Suprapubic skin (tissue), 4 donors: ENCODE measurements around the gene VSIG1. TPM values are rescaled to one million over a fixed set of nuclear protein-coding genes. Genes with fewer than 3 reads are reported as not detected.

Source experiments
- DNase-seq, 2 donors: peaks; one replicate each; pipeline ENCODE4 v3.0.0-alpha.2; 2019; ENCODE audit warnings: low spot score in 2 of 2
- H3K27ac ChIP-seq: fragments of 200-600 bp; sonication (generic); one replicate; pipeline ENCODE4 v1.5.1; 2019
- H3K27me3 ChIP-seq: fragments of 200-600 bp; sonication (generic); one replicate; pipeline ENCODE4 v1.5.1; 2019
- H3K36me3 ChIP-seq: fragments of 200-600 bp; sonication (generic); one replicate; pipeline ENCODE4 v1.5.1; 2019
- H3K4me1 ChIP-seq: fragments of 200-600 bp; sonication (generic); one replicate; pipeline ENCODE4 v1.5.1; 2019
- H3K4me3 ChIP-seq: fragments of 200-600 bp; sonication (generic); one replicate; pipeline ENCODE4 v1.5.1; 2019; ENCODE audit warnings: mild to moderate bottlenecking
- H3K9me3 ChIP-seq: fragments of 200-600 bp; sonication (generic); one replicate; pipeline ENCODE4 v1.5.1; 2019
- EP300 ChIP-seq: sonication (generic); formaldehyde crosslinking; IDR thresholded peaks from one replicate; pipeline ENCODE4 v1.6.1; 2017; ENCODE audit warnings: antibody characterized with exemption
- POLR2A ChIP-seq, 2 donors: fragments of 450-650 bp; IDR thresholded peaks; one replicate each; pipeline ENCODE4 v1.6.1; 2017; ENCODE audit warnings: antibody characterized with exemption in 2 of 2, mild to moderate bottlenecking in 2 of 2, moderate library complexity in 2 of 2
- POLR2AphosphoS5 ChIP-seq, 3 donors: sonication (generic); formaldehyde crosslinking; IDR thresholded peaks; one replicate each; pipeline ENCODE4 v1.6.1; 2017; ENCODE audit warnings: antibody characterized with exemption in 3 of 3
- WGBS: methylation state at CpG from one replicate; pipeline ENCODE4 v1.1.5; 2018; 5-methylcytosine and 5-hydroxymethylcytosine counted together
- total RNA-seq, 4 donors: library from RNA; depleted of rRNA; stranded (reverse); fragments of >200 nt; gene quantifications; one replicate each; pipeline ENCODE4 v1.1.0, GENCODE V29; 2016
- TF ChIP-seq, protein P1 (sequence below), 2 donors: fragments of 200-600 bp in 1 of 2; fragments of 450-650 bp in 1 of 2; sonication (generic) in 1 of 2; IDR thresholded peaks; one replicate each; pipeline ENCODE4 v1.5.1; 2016 to 2019; ENCODE audit warnings: antibody characterized with exemption in 2 of 2, mild to moderate bottlenecking in 1 of 2, moderate library complexity in 1 of 2

Gene VSIG1
- total RNA-seq, 4 donors from 2014 or later, result 0.34 to 0.55 TPM; not detected in 2

DNA sequence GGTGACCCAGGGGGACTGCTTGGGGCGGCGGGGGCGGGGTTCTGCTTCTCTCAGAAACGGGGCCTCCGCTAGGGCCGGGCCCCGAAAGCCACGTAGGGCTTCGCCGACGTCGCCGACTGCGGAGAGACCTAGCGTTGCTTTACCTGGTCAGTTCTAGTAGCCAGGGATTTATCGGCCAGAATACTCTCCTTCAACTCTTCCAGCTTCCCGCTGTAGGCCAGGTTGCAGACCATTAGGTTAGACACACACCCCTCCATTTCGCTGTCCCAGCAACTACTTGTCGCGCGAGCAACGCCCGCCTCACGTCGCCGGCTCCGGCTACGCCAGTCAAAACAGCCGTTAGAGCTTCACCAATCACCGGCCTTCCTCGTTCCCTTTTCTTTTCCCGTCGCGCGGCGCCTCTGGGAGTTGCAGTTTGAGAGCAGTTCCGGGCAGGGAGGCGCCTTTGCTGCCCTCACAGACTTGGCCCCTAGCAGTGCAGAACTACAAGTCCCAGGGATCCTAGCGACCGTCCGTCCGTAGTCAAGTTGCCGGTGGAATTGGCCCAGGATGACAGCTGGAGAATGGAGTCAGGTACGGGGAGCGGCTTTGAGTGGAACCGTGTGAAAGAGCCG, 46.5 kb downstream of the VSIG1 start, which contains the start of the genes ATG4A and PSMD10:
Gene ATG4A, plus strand, starts transcription at position 515 of the 614 bp plus-strand sequence. Its CDS starts 49 bp downstream, at position 564.
Gene PSMD10, minus strand, starts transcription at position 279 of the 614 bp plus-strand sequence. Its CDS starts 22 bp downstream, at position 257.
- peak within 1 kb of the TSS; percentile 62 for H3K4me3 ChIP-seq
- no peaks in the 10 kb centered on the region for H3K27me3 ChIP-seq
- peaks cover 5% of the 10 kb centered on the region for H3K36me3 ChIP-seq
- 39% methylated on average over 35 of the region's 47 CpGs for WGBS
- H3K4me1 ChIP-seq, result peaks cover 11% of the 10 kb centered on the region
- TF ChIP-seq POLR2A (IDR thresholded peaks at IDR 0.05), result peak in 1 of 2 donors; percentile 37
- TF ChIP-seq POLR2AphosphoS5 (IDR thresholded peaks at IDR 0.05), result peak in 1 of 3 donors; percentile 53
- TF ChIP-seq, protein P1, sequence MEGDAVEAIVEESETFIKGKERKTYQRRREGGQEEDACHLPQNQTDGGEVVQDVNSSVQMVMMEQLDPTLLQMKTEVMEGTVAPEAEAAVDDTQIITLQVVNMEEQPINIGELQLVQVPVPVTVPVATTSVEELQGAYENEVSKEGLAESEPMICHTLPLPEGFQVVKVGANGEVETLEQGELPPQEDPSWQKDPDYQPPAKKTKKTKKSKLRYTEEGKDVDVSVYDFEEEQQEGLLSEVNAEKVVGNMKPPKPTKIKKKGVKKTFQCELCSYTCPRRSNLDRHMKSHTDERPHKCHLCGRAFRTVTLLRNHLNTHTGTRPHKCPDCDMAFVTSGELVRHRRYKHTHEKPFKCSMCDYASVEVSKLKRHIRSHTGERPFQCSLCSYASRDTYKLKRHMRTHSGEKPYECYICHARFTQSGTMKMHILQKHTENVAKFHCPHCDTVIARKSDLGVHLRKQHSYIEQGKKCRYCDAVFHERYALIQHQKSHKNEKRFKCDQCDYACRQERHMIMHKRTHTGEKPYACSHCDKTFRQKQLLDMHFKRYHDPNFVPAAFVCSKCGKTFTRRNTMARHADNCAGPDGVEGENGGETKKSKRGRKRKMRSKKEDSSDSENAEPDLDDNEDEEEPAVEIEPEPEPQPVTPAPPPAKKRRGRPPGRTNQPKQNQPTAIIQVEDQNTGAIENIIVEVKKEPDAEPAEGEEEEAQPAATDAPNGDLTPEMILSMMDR (IDR thresholded peaks at IDR 0.05), result no peak
- H3K27ac ChIP-seq, result peak within 1 kb of the TSS; percentile 87
- peak; percentile 94 for DNase-seq
- H3K9me3 ChIP-seq, result no peaks in the 10 kb centered on the region

DNA sequence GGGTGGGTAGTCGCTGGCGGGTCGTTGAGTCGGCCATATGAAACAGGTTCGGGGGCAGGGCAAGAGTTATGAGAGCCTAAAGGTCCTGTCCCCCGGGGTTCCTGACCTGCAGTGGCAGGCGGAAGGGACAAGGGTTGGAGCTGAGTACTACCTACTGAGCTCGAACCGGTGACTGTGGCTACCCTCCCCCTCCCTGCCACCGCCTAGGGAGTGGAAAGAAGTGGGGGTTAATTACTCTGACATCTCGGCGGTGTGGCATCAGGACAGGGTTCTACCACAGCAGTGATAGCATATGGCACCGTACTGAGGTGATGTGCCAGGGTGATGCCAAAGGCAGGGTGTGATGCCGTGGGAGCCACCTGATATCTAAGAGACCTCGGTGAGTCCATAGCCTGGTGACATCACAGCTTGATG, 47.0 kb downstream of the VSIG1 start:
- H3K4me1 ChIP-seq, result peaks cover 11% of the 10 kb centered on the region

DNA sequence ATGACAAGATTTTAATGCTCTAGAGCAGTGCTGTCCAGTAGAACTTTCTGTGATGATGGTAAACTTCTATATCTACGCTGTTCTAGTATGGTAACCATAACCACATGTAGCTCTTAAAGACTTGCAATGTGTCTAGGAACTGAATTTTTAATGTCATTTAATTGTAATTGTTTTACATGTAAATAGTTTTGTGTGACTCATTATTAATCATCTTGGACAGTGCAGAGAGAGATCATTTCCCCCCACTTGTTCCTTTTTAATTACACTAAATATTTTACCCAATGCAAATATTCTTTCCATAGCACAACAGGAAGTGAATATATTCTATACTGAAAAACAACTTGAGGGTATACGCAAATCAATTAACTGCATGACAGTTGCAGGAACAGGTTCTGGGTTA, 52.5 kb downstream of the VSIG1 start:
- no peaks in the 10 kb centered on the region for H3K4me1 ChIP-seq
- H3K9me3 ChIP-seq, result no peaks in the 10 kb centered on the region
- no peak for DNase-seq
- TF ChIP-seq POLR2AphosphoS5 (IDR thresholded peaks at IDR 0.05) (no peak), POLR2A (IDR thresholded peaks at IDR 0.05) (no peak), EP300 (no peak)
- TF ChIP-seq, protein P1 (IDR thresholded peaks at IDR 0.05), result no peak
- no peaks in the 10 kb centered on the region for H3K27me3 ChIP-seq
- H3K36me3 ChIP-seq, result no peaks in the 10 kb centered on the region
- WGBS, result 91% methylated on average over 2 of the region's 2 CpGs
- no peak overlapping the region for H3K4me3 ChIP-seq
- H3K27ac ChIP-seq, result no peak overlapping the region

More for the DNA sequence above, 47.0 kb downstream of the VSIG1 start:
- 40% methylated on average over 15 of the region's 15 CpGs for WGBS
- Histone ChIP-seq H3K4me3 (peak overlapping the region; percentile 62), H3K9me3 (no peaks in the 10 kb centered on the region), H3K27me3 (no peaks in the 10 kb centered on the region), H3K36me3 (peaks cover under 1% of the 10 kb centered on the region), H3K27ac (peak overlapping the region; percentile 62)
- TF ChIP-seq EP300, result no peak
- TF ChIP-seq POLR2A (IDR thresholded peaks at IDR 0.05), result no peak
- no peak for TF ChIP-seq POLR2AphosphoS5 (IDR thresholded peaks at IDR 0.05)
- TF ChIP-seq, protein P1 (IDR thresholded peaks at IDR 0.05), result no peak
- DNase-seq, result no peak

DNA sequence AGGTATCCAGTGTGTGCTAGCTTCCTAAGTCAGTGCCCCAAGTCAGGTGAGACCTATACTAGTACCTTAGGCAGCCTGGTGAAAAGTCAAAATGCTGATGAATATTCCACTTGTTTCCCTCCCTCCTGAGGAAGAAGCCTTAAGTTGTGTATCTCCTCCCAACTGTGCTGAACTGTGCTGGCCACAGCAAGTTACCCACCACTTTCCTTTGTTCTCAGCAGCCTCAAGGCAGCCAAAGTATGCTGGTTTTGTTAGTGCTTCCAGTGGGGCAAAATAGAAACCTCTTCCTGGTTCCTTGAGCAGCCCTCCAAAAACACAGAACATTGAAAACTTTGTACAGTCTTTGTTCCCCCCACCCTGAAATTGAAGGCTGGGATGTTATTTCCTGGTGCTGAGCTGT, 60.6 kb downstream of the VSIG1 start:
- H3K9me3 ChIP-seq, result no peaks in the 10 kb centered on the region
- no peak overlapping the region for H3K4me3 ChIP-seq
- TF ChIP-seq POLR2AphosphoS5 (IDR thresholded peaks at IDR 0.05) (no peak), POLR2A (IDR thresholded peaks at IDR 0.05) (no peak), EP300 (no peak)
- TF ChIP-seq, protein P1 (IDR thresholded peaks at IDR 0.05), result no peak
- no peaks in the 10 kb centered on the region for H3K27me3 ChIP-seq
- no peak for DNase-seq
- H3K4me1 ChIP-seq, result no peaks in the 10 kb centered on the region
- no peaks in the 10 kb centered on the region for H3K36me3 ChIP-seq
- no peak overlapping the region for H3K27ac ChIP-seq

DNA sequence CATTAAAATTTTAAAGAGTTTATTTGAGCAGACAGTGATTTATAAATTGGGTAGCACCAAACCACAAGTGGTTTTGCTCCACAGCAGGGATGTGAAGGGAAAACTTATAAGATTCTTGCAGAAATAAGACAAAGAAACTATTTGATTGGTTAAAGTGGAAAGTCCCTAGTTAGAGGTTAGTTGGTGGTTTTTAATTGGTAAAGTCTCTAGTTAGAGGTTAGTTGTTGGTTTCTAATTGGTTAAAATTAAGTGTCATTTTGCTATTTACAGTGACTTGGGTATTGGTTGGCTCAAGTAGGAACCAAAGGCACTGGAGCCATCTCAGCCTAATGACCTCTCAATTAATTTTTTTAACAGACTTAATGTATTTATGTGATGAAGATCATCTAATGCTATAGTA, 69.7 kb downstream of the VSIG1 start:
- no peaks in the 10 kb centered on the region for H3K4me1 ChIP-seq
- H3K27me3 ChIP-seq, result no peaks in the 10 kb centered on the region
- TF ChIP-seq, protein P1 (IDR thresholded peaks at IDR 0.05), result no peak
- TF ChIP-seq POLR2A (IDR thresholded peaks at IDR 0.05) (no peak), POLR2AphosphoS5 (IDR thresholded peaks at IDR 0.05) (no peak), EP300 (no peak)
- H3K9me3 ChIP-seq, result no peaks in the 10 kb centered on the region
- DNase-seq, result no peak
- no peak overlapping the region for H3K27ac ChIP-seq
- no peak overlapping the region for H3K4me3 ChIP-seq
- no peaks in the 10 kb centered on the region for H3K36me3 ChIP-seq
